ENCODE results near the gene DEFB115.

The DEFB115 gene

GRCh38 chr20:31257364-31257763 lies at the start of gene DEFB115:
TSS of gene DEFB115 (plus strand) at chr20:31257664. CDS start at chr20:31257664, 0 bp downstream.
- Histone ChIP-seq H4K20me1 (ENCODE audit: control insufficient read depth, insufficient read depth, low read depth, low read length) (no peaks in the 10 kb centered on the region), H3K9me2 (replicated peaks; ENCODE audit: control insufficient read depth, low read length) (no peaks in the 10 kb centered on the region), H3K27ac (ENCODE audit: low read depth, low read length) (no peak within 1 kb of the TSS), H3F3A (ENCODE audit: control insufficient read depth, insufficient read depth) (no peaks in the 10 kb centered on the region), H3K4me1 (ENCODE audit: control insufficient read depth, low read length) (no peaks in the 10 kb centered on the region), H3K4me3 (ENCODE audit: low read length) (no peak within 1 kb of the TSS), H3K9me3 (ENCODE audit: control insufficient read depth, insufficient read depth, low read length) (no peaks in the 10 kb centered on the region), H3K36me3 (ENCODE audit: control insufficient read depth, low read length) (no peaks in the 10 kb centered on the region), H3K4me2 (ENCODE audit: low read length) (no peak within 1 kb of the TSS), H3K79me2 (ENCODE audit: control insufficient read depth, low read length) (no peaks in the 10 kb centered on the region), H3K27me3 (ENCODE audit: control insufficient read depth, low read length) (no peaks in the 10 kb centered on the region)
- TF ChIP-seq CTCF (IDR thresholded peaks at IDR 0.05; ENCODE audit: low read depth, low read length, poor library complexity, severe bottlenecking): no peak
- no peak for TF ChIP-seq EZH2phosphoT487 (IDR thresholded peaks at IDR 0.05; ENCODE audit: borderline replicate concordance, low read length)

GRCh38 chr20:31236953-31237352 lies 20.5 kb upstream of the DEFB115 start:
- H3K4me3 ChIP-seq (ENCODE audit: low read length): no peak overlapping the region
- no peaks in the 10 kb centered on the region for H3F3A ChIP-seq (ENCODE audit: control insufficient read depth, insufficient read depth)
- H3K4me2 ChIP-seq (ENCODE audit: low read length): no peak overlapping the region
- peaks cover 89% of the 10 kb centered on the region; the same call in 1 of the 2 replicates for H3K9me3 ChIP-seq (ENCODE audit: control insufficient read depth, insufficient read depth, low read length)
- H3K9me2 ChIP-seq (replicated peaks; ENCODE audit: control insufficient read depth, low read length): no peaks in the 10 kb centered on the region
- no peak overlapping the region for H3K27ac ChIP-seq (ENCODE audit: low read depth, low read length)
- no peaks in the 10 kb centered on the region for H3K36me3 ChIP-seq (ENCODE audit: control insufficient read depth, low read length)
- no peaks in the 10 kb centered on the region for H3K4me1 ChIP-seq (ENCODE audit: control insufficient read depth, low read length)
- no peaks in the 10 kb centered on the region for H3K79me2 ChIP-seq (ENCODE audit: control insufficient read depth, low read length)
- H3K27me3 ChIP-seq (ENCODE audit: control insufficient read depth, low read length): no peaks in the 10 kb centered on the region
- no peak for TF ChIP-seq EZH2phosphoT487 (IDR thresholded peaks at IDR 0.05; ENCODE audit: borderline replicate concordance, low read length)
- TF ChIP-seq CTCF (IDR thresholded peaks at IDR 0.05; ENCODE audit: low read depth, low read length, poor library complexity, severe bottlenecking): no peak
- H4K20me1 ChIP-seq (ENCODE audit: control insufficient read depth, insufficient read depth, low read depth, low read length): no peaks in the 10 kb centered on the region

GRCh38 chr20:31237763-31238162 lies 19.7 kb upstream of the DEFB115 start:
- no peak overlapping the region for H3K4me2 ChIP-seq (ENCODE audit: low read length)
- no peaks in the 10 kb centered on the region for H3K27me3 ChIP-seq (ENCODE audit: control insufficient read depth, low read length)
- H3K9me3 ChIP-seq (ENCODE audit: control insufficient read depth, insufficient read depth, low read length): peaks cover 89% of the 10 kb centered on the region
- H3K4me3 ChIP-seq (ENCODE audit: low read length): no peak overlapping the region
- no peaks in the 10 kb centered on the region for H4K20me1 ChIP-seq (ENCODE audit: control insufficient read depth, insufficient read depth, low read depth, low read length)
- no peaks in the 10 kb centered on the region for H3K79me2 ChIP-seq (ENCODE audit: control insufficient read depth, low read length)
- no peaks in the 10 kb centered on the region for H3F3A ChIP-seq (ENCODE audit: control insufficient read depth, insufficient read depth)
- H3K27ac ChIP-seq (ENCODE audit: low read depth, low read length): no peak overlapping the region
- no peaks in the 10 kb centered on the region for H3K9me2 ChIP-seq (replicated peaks; ENCODE audit: control insufficient read depth, low read length)
- no peak for TF ChIP-seq CTCF (IDR thresholded peaks at IDR 0.05; ENCODE audit: low read depth, low read length, poor library complexity, severe bottlenecking)
- no peak for TF ChIP-seq EZH2phosphoT487 (IDR thresholded peaks at IDR 0.05; ENCODE audit: borderline replicate concordance, low read length)
- H3K4me1 ChIP-seq (ENCODE audit: control insufficient read depth, low read length): no peaks in the 10 kb centered on the region
- no peaks in the 10 kb centered on the region for H3K36me3 ChIP-seq (ENCODE audit: control insufficient read depth, low read length)

Measured in DOHH2 (cell line).